GM19395 (cell line): ENCODE data around the gene AMBP.

Experiments
- ATAC-seq: cut with Tn5 transposase; IDR thresholded peaks from one replicate; pipeline ENCODE4 v1.9.1; 2021; ENCODE audit warnings: mild to moderate bottlenecking, moderate library complexity; ENCODE audit not compliant: unreplicated experiment

Gene AMBP

GRCh38 chr9:114014044-114014443 lies 64.1 kb downstream of the AMBP start:
- ATAC-seq: no peak

- ATAC-seq: no peak
Observed at GRCh38 chr9:114012126-114012525, 66.0 kb downstream of the AMBP start.

- no peak for ATAC-seq
Observed at GRCh38 chr9:114011313-114011712, 66.8 kb downstream of the AMBP start.
